ENCODE measurements around the gene PLCL2. TPM values are rescaled to one million over a fixed set of nuclear protein-coding genes. Genes with fewer than 3 reads are reported as not detected.

Gene PLCL2
- total RNA-seq, 1 donor from 2014 or later = 0.85 TPM

- Mint-ChIP-seq H3K9me3 (ENCODE audit: low read depth) (no peaks in the 10 kb centered on the region), H3K27ac (ENCODE audit: unreplicated experiment) (no peak overlapping the region), H3K4me1 (ENCODE audit: low read depth) (peaks cover 6% of the 10 kb centered on the region), H3K36me3 (ENCODE audit: low read depth) (no peaks in the 10 kb centered on the region), H3K4me3 (ENCODE audit: unreplicated experiment) (no peak overlapping the region), H3K27me3 (ENCODE audit: low read depth) (peaks cover 3% of the 10 kb centered on the region)
- DNase-seq (ENCODE audit: low spot score) = no peak
- TF ChIP-seq, protein P1, sequence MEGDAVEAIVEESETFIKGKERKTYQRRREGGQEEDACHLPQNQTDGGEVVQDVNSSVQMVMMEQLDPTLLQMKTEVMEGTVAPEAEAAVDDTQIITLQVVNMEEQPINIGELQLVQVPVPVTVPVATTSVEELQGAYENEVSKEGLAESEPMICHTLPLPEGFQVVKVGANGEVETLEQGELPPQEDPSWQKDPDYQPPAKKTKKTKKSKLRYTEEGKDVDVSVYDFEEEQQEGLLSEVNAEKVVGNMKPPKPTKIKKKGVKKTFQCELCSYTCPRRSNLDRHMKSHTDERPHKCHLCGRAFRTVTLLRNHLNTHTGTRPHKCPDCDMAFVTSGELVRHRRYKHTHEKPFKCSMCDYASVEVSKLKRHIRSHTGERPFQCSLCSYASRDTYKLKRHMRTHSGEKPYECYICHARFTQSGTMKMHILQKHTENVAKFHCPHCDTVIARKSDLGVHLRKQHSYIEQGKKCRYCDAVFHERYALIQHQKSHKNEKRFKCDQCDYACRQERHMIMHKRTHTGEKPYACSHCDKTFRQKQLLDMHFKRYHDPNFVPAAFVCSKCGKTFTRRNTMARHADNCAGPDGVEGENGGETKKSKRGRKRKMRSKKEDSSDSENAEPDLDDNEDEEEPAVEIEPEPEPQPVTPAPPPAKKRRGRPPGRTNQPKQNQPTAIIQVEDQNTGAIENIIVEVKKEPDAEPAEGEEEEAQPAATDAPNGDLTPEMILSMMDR (IDR thresholded peaks at IDR 0.05) = no peak
These were observed 110.8 kb downstream of the PLCL2 start for GRCh38 chr3:16995601-16996000.

- H3K4me3 Mint-ChIP-seq (ENCODE audit: unreplicated experiment) = no peak overlapping the region
- no peak overlapping the region for H3K27ac Mint-ChIP-seq (ENCODE audit: unreplicated experiment)
- peaks cover 1% of the 10 kb centered on the region for H3K36me3 Mint-ChIP-seq (ENCODE audit: low read depth)
- H3K27me3 Mint-ChIP-seq (ENCODE audit: low read depth) = peaks cover 4% of the 10 kb centered on the region
- TF ChIP-seq, protein P1 (IDR thresholded peaks at IDR 0.05) = no peak
- H3K4me1 Mint-ChIP-seq (ENCODE audit: low read depth) = peaks cover 6% of the 10 kb centered on the region
- H3K9me3 Mint-ChIP-seq (ENCODE audit: low read depth) = peaks cover 21% of the 10 kb centered on the region
- DNase-seq (ENCODE audit: low spot score) = no peak
These were observed 113.6 kb downstream of the PLCL2 start for GRCh38 chr3:16998236-16998923.

DNA sequence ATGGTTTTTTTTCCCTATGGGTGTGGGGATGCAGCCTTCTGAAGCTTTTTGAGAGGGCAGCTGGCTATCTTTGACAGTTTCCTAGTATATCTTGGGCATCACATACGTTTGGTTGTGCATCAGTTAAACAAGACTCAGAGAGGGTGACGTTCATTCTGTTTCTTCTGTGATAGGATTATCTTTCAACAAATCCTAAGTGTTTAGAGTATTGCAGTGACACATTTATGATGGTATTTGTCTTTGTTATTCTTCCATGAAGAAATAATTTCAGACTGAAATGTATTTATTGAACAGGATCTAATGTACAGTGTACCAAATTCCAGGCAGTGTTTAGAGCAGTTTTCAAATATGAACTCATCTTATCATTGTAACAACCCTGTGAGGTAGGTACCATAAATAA lies 114.4 kb downstream of the PLCL2 start:
- Mint-ChIP-seq H3K27me3 (ENCODE audit: low read depth) (peaks cover 4% of the 10 kb centered on the region), H3K36me3 (ENCODE audit: low read depth) (peaks cover 1% of the 10 kb centered on the region), H3K9me3 (ENCODE audit: low read depth) (peaks cover 21% of the 10 kb centered on the region), H3K27ac (ENCODE audit: unreplicated experiment) (no peak overlapping the region), H3K4me1 (ENCODE audit: low read depth) (peaks cover 6% of the 10 kb centered on the region), H3K4me3 (ENCODE audit: unreplicated experiment) (no peak overlapping the region)
- TF ChIP-seq, protein P1 (IDR thresholded peaks at IDR 0.05) = no peak
- no peak for DNase-seq (ENCODE audit: low spot score)

GRCh38 chr3:16999871-17000270 lies 115.1 kb downstream of the PLCL2 start:
- peaks cover 1% of the 10 kb centered on the region for H3K36me3 Mint-ChIP-seq (ENCODE audit: low read depth)
- H3K27ac Mint-ChIP-seq (ENCODE audit: unreplicated experiment) = no peak overlapping the region
- TF ChIP-seq, protein P1 (IDR thresholded peaks at IDR 0.05) = no peak
- H3K9me3 Mint-ChIP-seq (ENCODE audit: low read depth) = peaks cover 21% of the 10 kb centered on the region
- no peak for DNase-seq (ENCODE audit: low spot score)
- H3K27me3 Mint-ChIP-seq (ENCODE audit: low read depth) = peaks cover 4% of the 10 kb centered on the region
- H3K4me1 Mint-ChIP-seq (ENCODE audit: low read depth) = peaks cover 4% of the 10 kb centered on the region
- H3K4me3 Mint-ChIP-seq (ENCODE audit: unreplicated experiment) = no peak overlapping the region

GRCh38 chr3:17003457-17003856 lies 118.7 kb downstream of the PLCL2 start:
- Mint-ChIP-seq H3K4me1 (ENCODE audit: low read depth) (no peaks in the 10 kb centered on the region), H3K27ac (ENCODE audit: unreplicated experiment) (no peak overlapping the region), H3K4me3 (ENCODE audit: unreplicated experiment) (no peak overlapping the region), H3K27me3 (ENCODE audit: low read depth) (peaks cover 4% of the 10 kb centered on the region), H3K36me3 (ENCODE audit: low read depth) (peaks cover 1% of the 10 kb centered on the region), H3K9me3 (ENCODE audit: low read depth) (peaks cover 21% of the 10 kb centered on the region)
- DNase-seq (ENCODE audit: low spot score) = no peak
- TF ChIP-seq, protein P1 (IDR thresholded peaks at IDR 0.05) = no peak
